HG03460 (cell line): ENCODE data around the gene IGF1R.

ENCODE experiments used
- ATAC-seq: cut with Tn5 transposase; IDR thresholded peaks from one replicate; pipeline ENCODE4 v1.9.1; 2021; ENCODE audit not compliant: unreplicated experiment

IGF1R gene

GRCh38 chr15:98876451-98877369, 228.4 kb downstream of the IGF1R start:
- no peak for ATAC-seq

- ATAC-seq, result no peak
Measured at GRCh38 chr15:98878172-98878571, 229.8 kb downstream of the IGF1R start.

- no peak for ATAC-seq
Measured at GRCh38 chr15:98878862-98879261, 230.5 kb downstream of the IGF1R start.

GRCh38 chr15:98881526-98882520, 233.5 kb downstream of the IGF1R start:
- no peak for ATAC-seq

- no peak for ATAC-seq
Measured at GRCh38 chr15:98883478-98883877, 235.1 kb downstream of the IGF1R start.

- ATAC-seq, result no peak
Measured at GRCh38 chr15:98884894-98885293, 236.6 kb downstream of the IGF1R start.

- no peak for ATAC-seq
Measured at GRCh38 chr15:98887976-98888375, 239.6 kb downstream of the IGF1R start.

- ATAC-seq, result no peak
Measured at GRCh38 chr15:98888820-98889479, 240.6 kb downstream of the IGF1R start.

GRCh38 chr15:98889930-98890695, 241.8 kb downstream of the IGF1R start:
- no peak for ATAC-seq

- ATAC-seq, result no peak
Measured at GRCh38 chr15:98891301-98891700, 243.0 kb downstream of the IGF1R start.

- no peak for ATAC-seq
Measured at GRCh38 chr15:98893401-98893800, 245.1 kb downstream of the IGF1R start.

GRCh38 chr15:98894312-98894711, 246.0 kb downstream of the IGF1R start:
- no peak for ATAC-seq

- no peak for ATAC-seq
Measured at GRCh38 chr15:98896002-98896721, 247.8 kb downstream of the IGF1R start.

GRCh38 chr15:98896802-98897732, 248.7 kb downstream of the IGF1R start:
- no peak for ATAC-seq

GRCh38 chr15:98898122-98898521, 249.8 kb downstream of the IGF1R start:
- ATAC-seq, result no peak

- ATAC-seq, result no peak
Measured at GRCh38 chr15:98899272-98900021, 251.1 kb downstream of the IGF1R start.

GRCh38 chr15:98900356-98900755, 252.0 kb downstream of the IGF1R start:
- no peak for ATAC-seq
